Measurements from ENCODE around the gene PTPRU.

GRCh38 chr1:29305943-29306342 lies 69.6 kb downstream of the PTPRU start:
- TF ChIP-seq, protein P1, sequence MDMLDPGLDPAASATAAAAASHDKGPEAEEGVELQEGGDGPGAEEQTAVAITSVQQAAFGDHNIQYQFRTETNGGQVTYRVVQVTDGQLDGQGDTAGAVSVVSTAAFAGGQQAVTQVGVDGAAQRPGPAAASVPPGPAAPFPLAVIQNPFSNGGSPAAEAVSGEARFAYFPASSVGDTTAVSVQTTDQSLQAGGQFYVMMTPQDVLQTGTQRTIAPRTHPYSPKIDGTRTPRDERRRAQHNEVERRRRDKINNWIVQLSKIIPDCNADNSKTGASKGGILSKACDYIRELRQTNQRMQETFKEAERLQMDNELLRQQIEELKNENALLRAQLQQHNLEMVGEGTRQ (IDR thresholded peaks at IDR 0.05) = no peak
- TF ChIP-seq, protein P2, sequence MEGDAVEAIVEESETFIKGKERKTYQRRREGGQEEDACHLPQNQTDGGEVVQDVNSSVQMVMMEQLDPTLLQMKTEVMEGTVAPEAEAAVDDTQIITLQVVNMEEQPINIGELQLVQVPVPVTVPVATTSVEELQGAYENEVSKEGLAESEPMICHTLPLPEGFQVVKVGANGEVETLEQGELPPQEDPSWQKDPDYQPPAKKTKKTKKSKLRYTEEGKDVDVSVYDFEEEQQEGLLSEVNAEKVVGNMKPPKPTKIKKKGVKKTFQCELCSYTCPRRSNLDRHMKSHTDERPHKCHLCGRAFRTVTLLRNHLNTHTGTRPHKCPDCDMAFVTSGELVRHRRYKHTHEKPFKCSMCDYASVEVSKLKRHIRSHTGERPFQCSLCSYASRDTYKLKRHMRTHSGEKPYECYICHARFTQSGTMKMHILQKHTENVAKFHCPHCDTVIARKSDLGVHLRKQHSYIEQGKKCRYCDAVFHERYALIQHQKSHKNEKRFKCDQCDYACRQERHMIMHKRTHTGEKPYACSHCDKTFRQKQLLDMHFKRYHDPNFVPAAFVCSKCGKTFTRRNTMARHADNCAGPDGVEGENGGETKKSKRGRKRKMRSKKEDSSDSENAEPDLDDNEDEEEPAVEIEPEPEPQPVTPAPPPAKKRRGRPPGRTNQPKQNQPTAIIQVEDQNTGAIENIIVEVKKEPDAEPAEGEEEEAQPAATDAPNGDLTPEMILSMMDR (IDR thresholded peaks at IDR 0.05) = no peak
- TF ChIP-seq POLR2A (IDR thresholded peaks at IDR 0.05; ENCODE audit: low read length) = no peak
- TF ChIP-seq MAX (IDR thresholded peaks at IDR 0.05) = no peak
- no peak for TF ChIP-seq POLR2AphosphoS2 (conservative IDR thresholded peaks at IDR 0.05; ENCODE audit: low read length)
- no peak for TF ChIP-seq EP300 (IDR thresholded peaks at IDR 0.05)
- TF ChIP-seq, protein P3, sequence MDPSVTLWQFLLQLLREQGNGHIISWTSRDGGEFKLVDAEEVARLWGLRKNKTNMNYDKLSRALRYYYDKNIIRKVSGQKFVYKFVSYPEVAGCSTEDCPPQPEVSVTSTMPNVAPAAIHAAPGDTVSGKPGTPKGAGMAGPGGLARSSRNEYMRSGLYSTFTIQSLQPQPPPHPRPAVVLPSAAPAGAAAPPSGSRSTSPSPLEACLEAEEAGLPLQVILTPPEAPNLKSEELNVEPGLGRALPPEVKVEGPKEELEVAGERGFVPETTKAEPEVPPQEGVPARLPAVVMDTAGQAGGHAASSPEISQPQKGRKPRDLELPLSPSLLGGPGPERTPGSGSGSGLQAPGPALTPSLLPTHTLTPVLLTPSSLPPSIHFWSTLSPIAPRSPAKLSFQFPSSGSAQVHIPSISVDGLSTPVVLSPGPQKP (IDR thresholded peaks at IDR 0.05; ENCODE audit: low read depth, low read length) = no peak
